K562 (cell line): ENCODE results near the gene DCAF4. TPM values are rescaled to one million over a fixed set of nuclear protein-coding genes. Genes with fewer than 3 reads are reported as not detected.
A peak's percentile ranks its signal among the peaks of the same experiment; 100 is the strongest.

ENCODE experiments used
- ETV5 ChIP-seq: sonication (generic); formaldehyde crosslinking; IDR thresholded peaks from 2 replicates; pipeline ENCODE4 v1.4.0; 2020; ENCODE audit warnings: low read depth, mild to moderate bottlenecking, missing genetic modification reagents
- HDAC2 ChIP-seq: fragments of 450-650 bp; IDR thresholded peaks from 2 replicates; pipeline ENCODE4 v1.6.1; 2016; ENCODE audit warnings: mild to moderate bottlenecking
- HNRNPUL1 ChIP-seq: fragments of 200-400 bp; formaldehyde crosslinking; IDR thresholded peaks from 2 replicates; pipeline ENCODE4 v1.6.1; 2017; ENCODE audit warnings: low read length
- NFATC3 ChIP-seq: fragments of 450-650 bp; IDR thresholded peaks from 2 replicates; pipeline ENCODE4 v1.6.1; 2017; ENCODE audit warnings: mild to moderate bottlenecking
- NR2C2 ChIP-seq, 2 experiments: fragments of 200-800 bp in 1 of 2; sonication (Bioruptor generic) in 1 of 2; sonication (generic) in 1 of 2; formaldehyde crosslinking in 1 of 2; IDR thresholded peaks; 2 replicates each; pipeline versions ENCODE4 v1.6.1 to v1.8.0; 2016 to 2022; ENCODE audit warnings: mild to moderate bottlenecking in 1 of 2, missing compliant biosample characterization in 1 of 2, missing genetic modification characterization in 1 of 2, missing genetic modification reagents in 1 of 2
- POLR2AphosphoS2 ChIP-seq: IDR thresholded peaks from 2 replicates; pipeline ENCODE4 v1.6.1; 2012; ENCODE audit warnings: low read length, improper control_type of control experiment
- PRDM10 ChIP-seq: fragments of 450-650 bp; IDR thresholded peaks from 2 replicates; pipeline ENCODE4 v1.6.1; 2018; ENCODE audit not compliant: partially characterized antibody
- RFX5 ChIP-seq: IDR thresholded peaks from 2 replicates; pipeline ENCODE4 v1.6.1; 2011; ENCODE audit warnings: low read depth, mild to moderate bottlenecking, improper control_type of control experiment, low read length
- SMARCA4 ChIP-seq: fragments of 450-650 bp; IDR thresholded peaks from 2 replicates; pipeline ENCODE4 v1.6.1; 2016
- SUPT5H ChIP-seq: fragments of 450-650 bp; IDR thresholded peaks from 2 replicates; pipeline ENCODE4 v1.6.1; 2016
- TCF15 ChIP-seq: fragments of 250-450 bp; sonication (Bioruptor Pico); IDR thresholded peaks from 2 replicates; pipeline ENCODE4 v1.8.0; 2022; ENCODE audit warnings: moderate library complexity, mild to moderate bottlenecking, inconsistent platforms
- UBTF ChIP-seq, 2 experiments: IDR thresholded peaks; 2 replicates each; pipeline ENCODE4 v1.6.1; 2012; ENCODE audit warnings: improper control_type of control experiment in 2 of 2, low read depth in 2 of 2, low read length in 2 of 2, borderline replicate concordance in 1 of 2
- ZBTB12 ChIP-seq: fragments of 250-450 bp; sonication (Bioruptor Pico); IDR thresholded peaks from 2 replicates; pipeline ENCODE4 v1.4.0; 2020
- polyA plus RNA-seq, 8 experiments: library from polyadenylated mRNA; depleted of rRNA in 4 of 8; stranded (reverse) in 5 of 8; unstranded in 3 of 8; fragments of >200 nt; fragmentation: Nextera tagmentation in 2 of 8; fragmentation: Illumina TruSeq in 1 of 8; extraction: Ambion mirVana in 2 of 8; extraction: Trizol in 1 of 8; gene quantifications; 2 replicates each; pipeline versions ENCODE4 v1.2.1 to v1.2.3, GENCODE V29; 2011 to 2014; ENCODE audit warnings: inconsistent platforms in 1 of 8, missing spikeins in 1 of 8
- total RNA-seq, 7 experiments: library from RNA; depleted of rRNA in 6 of 7; stranded (reverse); fragments of >200 nt in 6 of 7; fragmentation: Illumina TruSeq in 2 of 7; extraction: Trizol in 2 of 7; gene quantifications; 2 replicates each; pipeline versions ENCODE4 v1.2.1 to v1.2.3, GENCODE V29; 2011 to 2021; ENCODE audit warnings: low replicate concordance in 1 of 7
- TF ChIP-seq, protein P1 (sequence below): fragments of 200-800 bp; sonication (Bioruptor generic); IDR thresholded peaks from 2 replicates; pipeline ENCODE4 v1.6.1; 2017; ENCODE audit warnings: missing genetic modification characterization, missing compliant biosample characterization

The DCAF4 gene
- total and polyA plus RNA-seq, 9 of the 15 experiments (the other 6 are each of a cell fraction or from before 2014, with no cell fraction given) = 2.7 to 49.2 (median 22.9) TPM

- TF ChIP-seq PRDM10 (peak; percentile 51), NFATC3 (no peak), ETV5 (CRISPR knock-in tag) (no peak), NR2C2 (CRISPR knock-in tag; IDR thresholded peaks at IDR 0.05) (no peak), NR2C2 (tag; IDR thresholded peaks at IDR 0.05) (no peak; the same call in 1 of the 2 replicates), RFX5 (peak; percentile 68; the same call in 1 of the 2 replicates), SUPT5H (0 out of 2 replicates have a peak, but pooled peaks have one; percentile 15), ZBTB12 (CRISPR knock-in tag) (0 out of 2 replicates have a peak, but pooled peaks have one; percentile 2), TCF15 (CRISPR knock-in tag) (no peak), SMARCA4 (peak; percentile 17; the same call in 1 of the 2 replicates), HDAC2 (no peak), POLR2AphosphoS2 (no peak), UBTF (IDR thresholded peaks at IDR 0.05; ENCODE audit: borderline replicate concordance in 1 of 2, low read depth in 2 of 2, low read length in 2 of 2) (no peak), HNRNPUL1 (no peak)
- TF ChIP-seq, protein P1, sequence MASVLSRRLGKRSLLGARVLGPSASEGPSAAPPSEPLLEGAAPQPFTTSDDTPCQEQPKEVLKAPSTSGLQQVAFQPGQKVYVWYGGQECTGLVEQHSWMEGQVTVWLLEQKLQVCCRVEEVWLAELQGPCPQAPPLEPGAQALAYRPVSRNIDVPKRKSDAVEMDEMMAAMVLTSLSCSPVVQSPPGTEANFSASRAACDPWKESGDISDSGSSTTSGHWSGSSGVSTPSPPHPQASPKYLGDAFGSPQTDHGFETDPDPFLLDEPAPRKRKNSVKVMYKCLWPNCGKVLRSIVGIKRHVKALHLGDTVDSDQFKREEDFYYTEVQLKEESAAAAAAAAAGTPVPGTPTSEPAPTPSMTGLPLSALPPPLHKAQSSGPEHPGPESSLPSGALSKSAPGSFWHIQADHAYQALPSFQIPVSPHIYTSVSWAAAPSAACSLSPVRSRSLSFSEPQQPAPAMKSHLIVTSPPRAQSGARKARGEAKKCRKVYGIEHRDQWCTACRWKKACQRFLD (CRISPR knock-in tag) = peak; percentile 50; the same call in 1 of the 2 replicates
Observed at GRCh38 chr14:72925171-72925759, 999 bp upstream of the DCAF4 start (continued).
